NCI-H82 treated with DMSO at 0.1 percent for 48 hours (cell line): ENCODE data around the gene TCF4.
A peak's percentile ranks its signal among the peaks of the same experiment; 100 is the strongest.

ENCODE experiments used
- DNase-seq: peaks from one replicate; lab custom pipeline; 2025; ENCODE audit not compliant: unreplicated experiment; lab: John Stamatoyannopoulos, UW

TCF4 gene

GRCh38 chr18:55546851-55547704 is 40.9 kb downstream of the TCF4 start:
- DNase-seq: peak; percentile 43

DNA sequence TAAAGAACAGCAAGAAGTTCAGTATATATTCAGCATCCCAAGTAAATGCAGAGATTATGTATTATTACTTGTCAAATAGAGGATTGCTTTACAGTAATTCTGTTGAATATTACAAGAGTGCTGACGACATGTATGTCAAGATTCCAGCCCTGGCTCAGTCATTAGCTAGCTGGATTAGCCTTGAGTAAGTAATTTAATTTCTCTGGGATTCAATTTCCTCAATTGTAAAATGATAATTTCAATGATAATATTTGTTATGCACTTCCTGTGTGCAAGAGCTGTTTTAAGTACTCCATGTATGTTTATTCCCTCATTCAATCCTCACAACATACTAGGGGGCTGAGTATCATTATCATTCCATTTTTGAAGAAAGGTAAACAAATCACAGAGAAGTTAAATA is 44.0 kb downstream of the TCF4 start:
- DNase-seq: no peak

GRCh38 chr18:55543130-55543704 is 44.8 kb downstream of the TCF4 start:
- no peak for DNase-seq

DNA sequence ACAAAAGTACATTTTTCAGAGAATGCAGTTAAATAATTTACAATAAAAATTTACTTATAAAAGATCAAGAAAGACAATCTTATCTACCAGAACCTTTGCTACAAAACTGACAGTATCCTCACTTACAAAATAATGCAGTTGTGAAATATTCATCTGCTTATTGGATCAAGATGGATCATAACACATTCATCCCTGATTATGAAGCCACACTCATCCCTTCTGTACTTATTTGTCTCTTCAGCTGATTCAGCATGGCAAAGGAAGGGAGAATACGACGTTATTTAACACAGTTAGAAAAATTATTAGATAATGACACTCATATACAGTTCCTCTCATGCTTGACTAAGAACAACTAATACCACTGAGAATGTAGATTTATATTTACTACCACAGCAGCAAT is 46.4 kb downstream of the TCF4 start:
- no peak for DNase-seq

DNA sequence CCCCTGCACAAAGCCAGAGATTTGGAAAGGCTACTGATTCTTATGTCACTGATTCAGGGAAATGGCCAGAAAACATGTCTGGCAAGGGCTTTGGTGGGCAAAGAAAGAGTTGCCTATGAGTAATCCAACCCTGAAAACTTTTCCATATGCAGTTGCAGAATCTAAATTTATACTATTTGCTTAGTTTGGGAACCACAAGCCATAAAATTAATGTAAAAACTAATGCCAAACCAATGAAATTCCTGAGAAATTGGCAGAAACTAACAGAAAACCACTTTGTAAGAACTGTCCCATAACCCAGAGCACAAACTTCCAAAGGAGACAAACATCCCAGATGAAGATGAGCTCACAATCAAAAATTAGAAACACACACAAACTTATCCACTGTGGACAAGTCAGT is 48.8 kb downstream of the TCF4 start:
- no peak for DNase-seq

- DNase-seq: no peak
Observed at GRCh38 chr18:55534996-55535395, 53.0 kb downstream of the TCF4 start.

GRCh38 chr18:55534547-55534946 is 53.4 kb downstream of the TCF4 start:
- no peak for DNase-seq

- DNase-seq: no peak
Observed at GRCh38 chr18:55530166-55530565, 57.8 kb downstream of the TCF4 start.

DNA sequence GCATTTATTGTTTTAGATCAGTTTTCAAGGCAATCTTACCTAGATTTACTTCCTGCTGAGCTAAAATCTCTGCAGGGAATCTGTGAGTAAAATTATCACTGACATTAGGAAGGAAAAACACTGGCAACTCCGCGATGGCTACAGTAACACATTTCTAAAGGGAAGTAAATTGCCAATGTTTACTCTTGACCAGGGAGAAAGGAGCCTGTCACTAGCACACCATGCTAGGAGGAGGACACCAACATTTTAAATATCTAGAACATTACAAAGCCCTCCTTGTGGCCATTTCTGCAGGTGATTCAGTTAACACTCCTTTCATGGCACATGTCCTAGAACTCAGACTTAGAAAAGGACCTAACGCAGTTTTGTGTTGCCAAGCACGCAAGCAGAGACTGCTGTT is 58.4 kb downstream of the TCF4 start:
- no peak for DNase-seq

GRCh38 chr18:55525845-55526244 is 62.1 kb downstream of the TCF4 start:
- DNase-seq: no peak

GRCh38 chr18:55524353-55525073 is 63.5 kb downstream of the TCF4 start:
- DNase-seq: no peak

GRCh38 chr18:55523001-55523400 is 65.0 kb downstream of the TCF4 start:
- DNase-seq: no peak

DNA sequence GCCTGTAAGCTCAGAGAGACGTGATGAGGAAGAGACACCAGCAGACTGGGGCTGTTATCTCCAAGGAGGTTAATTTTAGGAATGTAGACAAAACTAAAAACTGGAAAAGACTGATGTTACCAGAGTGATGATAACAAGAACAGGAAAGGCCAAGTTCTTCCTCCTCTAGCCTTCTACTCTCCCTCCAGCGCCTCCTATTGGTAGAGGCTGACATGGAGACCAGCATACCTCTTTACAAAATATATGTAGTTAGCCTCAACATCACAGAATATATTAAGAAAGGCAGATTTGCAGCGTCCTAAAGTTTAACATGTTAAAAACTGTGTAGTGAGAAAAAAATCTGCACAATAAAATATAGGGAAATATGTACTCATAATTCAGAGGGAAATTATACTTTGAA is 66.0 kb downstream of the TCF4 start:
- no peak for DNase-seq

- DNase-seq: no peak
Observed at GRCh38 chr18:55517055-55517454, 70.9 kb downstream of the TCF4 start.

DNA sequence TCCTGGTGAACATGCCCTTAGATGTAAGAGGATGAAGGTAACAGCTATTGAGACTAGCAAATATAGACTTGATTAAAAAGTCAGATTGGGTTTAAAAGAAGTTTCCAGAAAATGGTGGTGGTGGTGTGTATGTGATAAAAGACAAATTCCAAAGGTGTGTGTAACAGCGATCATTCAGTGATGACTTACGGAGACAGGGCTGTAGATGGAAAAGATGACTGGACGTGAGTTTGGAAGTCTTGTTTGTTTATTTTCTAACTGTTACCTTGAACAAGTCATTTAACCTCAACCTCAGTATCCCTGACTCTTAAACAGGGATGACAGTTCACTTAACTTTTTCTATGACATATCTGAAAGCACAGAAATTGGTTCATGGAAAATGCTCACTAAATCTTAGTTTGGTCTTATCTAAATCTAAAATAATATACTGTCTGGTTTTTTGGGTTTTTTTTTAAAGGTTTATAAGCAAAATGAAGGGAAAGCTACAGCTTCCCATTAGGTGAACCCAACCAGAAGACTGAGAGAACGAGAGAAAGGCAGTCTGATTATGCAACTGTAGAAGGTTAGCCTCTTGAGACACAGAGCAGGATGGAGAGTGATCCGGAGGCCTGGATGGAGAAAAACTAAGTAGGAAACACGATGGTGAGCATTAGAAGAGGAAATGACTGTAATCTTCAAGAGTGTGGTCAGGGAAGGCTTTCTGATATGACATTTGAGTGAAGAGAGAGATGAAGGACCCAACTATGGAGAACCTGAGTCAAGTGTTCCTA is 71.9 kb downstream of the TCF4 start:
- no peak for DNase-seq

DNA sequence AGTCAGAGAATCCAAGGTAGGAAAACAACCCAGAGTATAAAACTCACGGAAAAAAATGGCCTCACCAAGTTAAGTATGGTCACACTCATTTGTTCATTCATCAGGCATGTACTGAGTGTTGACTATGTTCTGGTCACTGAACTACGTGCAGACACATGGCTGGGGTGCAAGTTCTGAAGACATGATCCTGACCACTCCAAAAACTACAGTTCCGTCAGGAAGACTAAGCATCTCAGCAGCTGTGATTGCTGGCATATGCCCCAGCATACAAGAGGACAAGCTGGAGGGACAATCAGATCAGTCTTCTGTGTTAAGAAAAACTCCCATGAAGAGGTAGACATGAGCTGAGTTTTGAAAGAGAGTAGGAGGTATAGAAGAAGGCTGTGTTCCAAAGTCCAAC is 72.8 kb downstream of the TCF4 start:
- no peak for DNase-seq

- no peak for DNase-seq
Observed at GRCh38 chr18:55513161-55513560, 74.8 kb downstream of the TCF4 start.

GRCh38 chr18:55511277-55511676 is 76.7 kb downstream of the TCF4 start:
- DNase-seq: no peak

GRCh38 chr18:55510809-55511208 is 77.2 kb downstream of the TCF4 start:
- no peak for DNase-seq

DNA sequence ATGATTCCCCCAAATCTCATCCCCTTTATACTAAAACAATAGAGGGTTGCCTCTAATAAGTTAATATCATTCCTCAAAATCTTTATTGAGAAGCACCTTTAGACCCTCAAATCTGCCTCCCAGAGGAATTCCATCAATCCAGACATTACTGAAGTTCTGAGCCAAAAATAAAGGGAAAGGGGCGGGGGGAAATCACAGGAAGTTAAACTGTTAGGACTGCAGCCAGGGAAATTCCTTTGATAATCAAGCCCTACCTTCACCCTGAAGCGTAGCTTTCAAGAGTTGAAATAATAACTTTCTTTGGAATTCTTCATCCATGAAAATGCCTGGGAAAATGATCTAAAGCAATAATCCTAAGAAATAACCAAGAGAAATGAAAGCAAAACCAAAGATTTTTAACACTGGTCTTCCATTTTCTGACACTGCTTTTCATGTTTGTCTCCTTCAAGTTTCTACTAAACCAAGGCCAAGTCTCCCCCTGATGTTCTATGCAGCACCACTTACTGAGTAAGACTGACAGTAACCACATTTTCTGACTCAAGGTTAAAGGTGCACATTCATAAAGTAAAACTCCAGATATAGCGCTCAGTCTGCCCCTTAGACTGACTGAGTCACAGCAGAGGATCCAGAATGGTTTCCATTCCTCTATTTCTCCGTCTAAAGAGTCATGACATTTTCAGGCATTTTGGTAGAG is 78.2 kb downstream of the TCF4 start:
- no peak for DNase-seq

- no peak for DNase-seq
Observed at GRCh38 chr18:55508651-55509050, 79.3 kb downstream of the TCF4 start.
